HCT116 (cell line): ENCODE measurements around the gene SLC10A3.
"Not testable (repeated sequence)": the region's sequence is repeated elsewhere in the genome, so short reads cannot be mapped to it uniquely, and the experiment has no call there.

Experiments used
- CBX3 ChIP-seq: IDR thresholded peaks from 2 replicates; pipeline ENCODE4 v1.6.1; 2012; ENCODE audit warnings: low read depth
- EGR1 ChIP-seq: IDR thresholded peaks from 2 replicates; pipeline ENCODE4 v1.6.1; 2012; ENCODE audit warnings: low read depth
- EZH2 ChIP-seq: fragments of 200-600 bp; sonication (generic); IDR thresholded peaks from 2 replicates; pipeline ENCODE4 v1.6.1; 2017; ENCODE audit warnings: antibody characterized with exemption, mixed run types
- EZH2phosphoT487 ChIP-seq: fragments of 200-600 bp; IDR thresholded peaks from 2 replicates; pipeline ENCODE4 v1.6.1; 2018; ENCODE audit warnings: antibody characterized with exemption, borderline replicate concordance
- FOSL1 ChIP-seq: IDR thresholded peaks from 2 replicates; pipeline ENCODE4 v1.6.1; 2012; ENCODE audit warnings: low read depth
- POLR2A ChIP-seq: IDR thresholded peaks from 2 replicates; pipeline ENCODE4 v1.7.0; 2011; ENCODE audit warnings: borderline replicate concordance; ENCODE audit not compliant: insufficient read depth, insufficient read length; ENCODE audit errors: extremely low read depth
- POLR2AphosphoS5 ChIP-seq: IDR thresholded peaks from 2 replicates; pipeline ENCODE4 v1.6.1; 2011; ENCODE audit warnings: mild to moderate bottlenecking, low read depth, low read length, moderate library complexity
- RAD21 ChIP-seq: IDR thresholded peaks from 2 replicates; pipeline ENCODE4 v1.6.1; 2012; ENCODE audit warnings: low read depth, mild to moderate bottlenecking
- SP1 ChIP-seq: IDR thresholded peaks from 2 replicates; pipeline ENCODE4 v1.6.1; 2012; ENCODE audit warnings: low read depth
- ZFX ChIP-seq: fragments of 450-650 bp; IDR thresholded peaks from 2 replicates; pipeline ENCODE4 v1.6.1; 2017
- TF ChIP-seq, protein P1 (sequence below), 3 experiments: fragments of 200-600 bp in 1 of 3; sonication (generic) in 1 of 3; IDR thresholded peaks in 2 of 3; conservative IDR thresholded peaks in 1 of 3; 2 replicates each; pipeline ENCODE4 v1.5.1; 2012 to 2017; ENCODE audit warnings: low read depth in 2 of 3, low read length in 2 of 3, antibody characterized with exemption in 1 of 3, borderline replicate concordance in 1 of 3, control low read depth in 1 of 3, mild to moderate bottlenecking in 1 of 3, mixed read lengths in 1 of 3, mixed run types in 1 of 3, moderate library complexity in 1 of 3; ENCODE audit not compliant: insufficient read depth in 1 of 3
- TF ChIP-seq, protein P2 (sequence below): IDR thresholded peaks from 2 replicates; pipeline ENCODE4 v1.6.1; 2011; ENCODE audit warnings: mild to moderate bottlenecking, low read length, moderate library complexity; ENCODE audit not compliant: insufficient replicate concordance; ENCODE audit errors: extremely low read depth

DNA sequence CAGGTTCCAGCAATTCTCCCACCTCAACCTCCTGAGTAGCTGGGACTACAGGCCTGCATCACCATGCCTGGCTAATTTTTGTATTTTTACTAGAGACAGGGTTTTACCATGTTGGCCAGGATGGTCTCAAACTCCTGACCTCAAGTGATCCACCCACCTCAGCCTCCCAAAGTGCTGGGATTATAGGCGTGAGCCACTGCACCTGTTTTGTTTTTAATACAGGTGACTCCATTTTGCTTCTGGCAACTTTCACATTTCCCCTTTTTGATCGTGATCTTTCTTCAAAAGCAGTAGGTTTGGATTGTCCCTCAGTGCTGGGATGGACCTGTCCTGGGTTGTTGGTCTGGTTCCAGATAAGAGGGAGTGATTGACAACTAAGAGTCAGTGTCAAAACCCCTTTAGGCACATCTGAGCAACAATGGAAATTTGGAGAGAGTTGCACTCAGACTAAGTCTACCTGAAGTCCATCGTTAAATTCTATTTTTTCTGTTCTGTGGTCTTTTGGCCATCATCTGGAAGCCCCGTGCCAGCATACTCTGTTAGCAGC is 6.2 kb upstream of the SLC10A3 start:
- not testable (repeated sequence) for TF ChIP-seq EGR1, POLR2AphosphoS5, EZH2, POLR2A, RAD21, EZH2phosphoT487, ZFX, FOSL1, SP1, CBX3
- TF ChIP-seq, protein P1, sequence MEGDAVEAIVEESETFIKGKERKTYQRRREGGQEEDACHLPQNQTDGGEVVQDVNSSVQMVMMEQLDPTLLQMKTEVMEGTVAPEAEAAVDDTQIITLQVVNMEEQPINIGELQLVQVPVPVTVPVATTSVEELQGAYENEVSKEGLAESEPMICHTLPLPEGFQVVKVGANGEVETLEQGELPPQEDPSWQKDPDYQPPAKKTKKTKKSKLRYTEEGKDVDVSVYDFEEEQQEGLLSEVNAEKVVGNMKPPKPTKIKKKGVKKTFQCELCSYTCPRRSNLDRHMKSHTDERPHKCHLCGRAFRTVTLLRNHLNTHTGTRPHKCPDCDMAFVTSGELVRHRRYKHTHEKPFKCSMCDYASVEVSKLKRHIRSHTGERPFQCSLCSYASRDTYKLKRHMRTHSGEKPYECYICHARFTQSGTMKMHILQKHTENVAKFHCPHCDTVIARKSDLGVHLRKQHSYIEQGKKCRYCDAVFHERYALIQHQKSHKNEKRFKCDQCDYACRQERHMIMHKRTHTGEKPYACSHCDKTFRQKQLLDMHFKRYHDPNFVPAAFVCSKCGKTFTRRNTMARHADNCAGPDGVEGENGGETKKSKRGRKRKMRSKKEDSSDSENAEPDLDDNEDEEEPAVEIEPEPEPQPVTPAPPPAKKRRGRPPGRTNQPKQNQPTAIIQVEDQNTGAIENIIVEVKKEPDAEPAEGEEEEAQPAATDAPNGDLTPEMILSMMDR (IDR thresholded peaks at IDR 0.05 in 2 of 3, conservative IDR thresholded peaks at IDR 0.05 in 1 of 3; ENCODE audit: borderline replicate concordance in 1 of 3, insufficient read depth in 1 of 3, low read depth in 2 of 3, low read length in 2 of 3) = not testable (repeated sequence)
- TF ChIP-seq, protein P2, sequence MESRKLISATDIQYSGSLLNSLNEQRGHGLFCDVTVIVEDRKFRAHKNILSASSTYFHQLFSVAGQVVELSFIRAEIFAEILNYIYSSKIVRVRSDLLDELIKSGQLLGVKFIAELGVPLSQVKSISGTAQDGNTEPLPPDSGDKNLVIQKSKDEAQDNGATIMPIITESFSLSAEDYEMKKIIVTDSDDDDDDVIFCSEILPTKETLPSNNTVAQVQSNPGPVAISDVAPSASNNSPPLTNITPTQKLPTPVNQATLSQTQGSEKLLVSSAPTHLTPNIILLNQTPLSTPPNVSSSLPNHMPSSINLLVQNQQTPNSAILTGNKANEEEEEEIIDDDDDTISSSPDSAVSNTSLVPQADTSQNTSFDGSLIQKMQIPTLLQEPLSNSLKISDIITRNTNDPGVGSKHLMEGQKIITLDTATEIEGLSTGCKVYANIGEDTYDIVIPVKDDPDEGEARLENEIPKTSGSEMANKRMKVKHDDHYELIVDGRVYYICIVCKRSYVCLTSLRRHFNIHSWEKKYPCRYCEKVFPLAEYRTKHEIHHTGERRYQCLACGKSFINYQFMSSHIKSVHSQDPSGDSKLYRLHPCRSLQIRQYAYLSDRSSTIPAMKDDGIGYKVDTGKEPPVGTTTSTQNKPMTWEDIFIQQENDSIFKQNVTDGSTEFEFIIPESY = not testable (repeated sequence)
